Pancreas (tissue), 10 donors: Measurements from ENCODE around the gene FCN1. TPM values are rescaled to one million over a fixed set of nuclear protein-coding genes. Genes with fewer than 3 reads are reported as not detected.

Source experiments
- ATAC-seq, 4 donors: fragments of 200-7000 bp; cut with Tn5 transposase; one replicate each; pipeline versions ENCODE4 v1.8.0 to v1.9.1; 2020; ENCODE audit warnings: mild to moderate bottlenecking in 4 of 4, moderate library complexity in 4 of 4
- DNase-seq, 6 donors: peaks; one replicate each; pipeline ENCODE4 v3.0.0-alpha.2; 2020
- FAIRE-seq: peaks from 2 replicates; lab custom pipeline; 2012; peaks lifted over from hg19 to GRCh38; lab: Jason Lieb, UNC
- H3K27ac ChIP-seq, 4 donors: fragments of 200-600 bp; sonication (generic); 1 replicate in 3 of 4; 2 replicates in 1 of 4; pipeline versions ENCODE4 v1.5.0 to v1.8.0; 2020
- H3K27me3 ChIP-seq, 4 donors: fragments of 200-600 bp; one replicate each; pipeline ENCODE4 v1.8.0; 2021
- H3K36me3 ChIP-seq, 3 donors: fragments of 200-600 bp; sonication (generic) in 1 of 3; one replicate each; pipeline versions ENCODE4 v1.5.0 to v1.8.0; 2020 to 2021
- H3K4me1 ChIP-seq, 3 donors: fragments of 200-600 bp; one replicate each; pipeline ENCODE4 v1.8.0; 2021
- H3K4me3 ChIP-seq, 4 donors: fragments of 200-600 bp; sonication (generic) in 2 of 4; one replicate each; pipeline versions ENCODE4 v1.5.0 to v1.8.0; 2020 to 2021
- H3K9me3 ChIP-seq, 4 donors: fragments of 200-600 bp; one replicate each; pipeline ENCODE4 v1.8.0; 2021
- WGBS, 2 donors: extraction: QIAGEN DNeasy Blood & Tissue Kit; methylation state at CpG; one replicate each; pipeline ENCODE4 v1.1.7; 2013; 5-methylcytosine and 5-hydroxymethylcytosine counted together
- intact Hi-C, 3 donors: fragments of 100-400 bp; cut with DNase I; formaldehyde crosslinking; loops; one replicate each; pipeline versions ENCODE4 v1.11.1 to v1.14.2; 2022
- polyA plus RNA-seq, 2 donors: library from polyadenylated mRNA; stranded (reverse); fragments of 200-250 nt; gene quantifications; one replicate each; pipeline ENCODE4 v1.2.3, GENCODE V29; 2013
- total RNA-seq, 6 donors: library from RNA; stranded (reverse); fragmentation: NEBNext Ultra II Directional in 4 of 6; extraction: Animal tissue kit (Norgen Biotek cat#: 25700) in 4 of 6; gene quantifications; one replicate each; pipeline versions ENCODE4 v1.2.1 to v1.2.4, GENCODE V29; 2021 to 2023
- TF ChIP-seq, protein P1 (sequence below), 4 donors: fragments of 200-600 bp; sonication (generic) in 3 of 4; IDR thresholded peaks; one replicate each; pipeline versions ENCODE4 v1.5.0 to v1.8.0; 2021; ENCODE audit warnings: antibody characterized with exemption in 4 of 4
- donor health status: healthy with polysubstance abuse.
- donor health status: DM: no; HTN: no; CAD: no; lungs with moderate emphysema.
- donor health status: DM: no; HTN: no; CAD: no.
- donor health status: control.
- donor health status: control.
- donor health status: Bipolar disorder and iron deficiency.
- donor health status: DM: yes; HTN: yes; CAD: no.
- donor health status: DM: no; HTN: no; CAD: no.
- donor health status: DM: no; HTN: no; CAD: no.
- donor health status: DM: yes; HTN: yes; CAD: no.

The FCN1 gene
- total and polyA plus RNA-seq, 8 donors = 0.32 to 6.2 (median 1.0) TPM

DNA sequence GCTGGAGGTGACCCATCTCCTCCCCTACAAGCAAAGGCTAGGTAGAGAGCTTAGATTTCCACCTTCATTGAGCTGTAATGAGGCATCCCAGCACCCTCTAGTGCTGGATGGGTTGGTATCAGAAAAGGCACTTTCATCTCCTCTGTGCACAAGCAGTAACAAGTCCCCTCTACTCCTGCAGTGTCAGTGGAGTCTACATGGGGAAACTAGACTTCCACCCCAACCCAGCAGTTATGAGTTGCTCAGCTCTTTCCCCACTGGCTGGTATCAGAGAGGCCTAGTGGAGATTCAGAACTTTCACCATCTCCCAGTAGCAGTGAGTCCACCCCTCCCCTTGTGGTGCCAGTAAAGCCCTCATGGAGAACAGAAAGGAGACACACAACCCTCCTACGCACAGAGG is 17.9 kb downstream of the FCN1 start:
- no peak overlapping the region for H3K4me3 ChIP-seq
- no peaks in the 10 kb centered on the region for H3K9me3 ChIP-seq
- ATAC-seq (no peak), FAIRE-seq (no peak), DNase-seq (peak in 1 of 6 donors; percentile 0)
- H3K27me3 ChIP-seq = no peaks in the 10 kb centered on the region
- WGBS, 2 donors = 78 to 100% methylated on average over 1 of the region's 1 CpG
- intact Hi-C loops = no loop called here
- TF ChIP-seq, protein P1, sequence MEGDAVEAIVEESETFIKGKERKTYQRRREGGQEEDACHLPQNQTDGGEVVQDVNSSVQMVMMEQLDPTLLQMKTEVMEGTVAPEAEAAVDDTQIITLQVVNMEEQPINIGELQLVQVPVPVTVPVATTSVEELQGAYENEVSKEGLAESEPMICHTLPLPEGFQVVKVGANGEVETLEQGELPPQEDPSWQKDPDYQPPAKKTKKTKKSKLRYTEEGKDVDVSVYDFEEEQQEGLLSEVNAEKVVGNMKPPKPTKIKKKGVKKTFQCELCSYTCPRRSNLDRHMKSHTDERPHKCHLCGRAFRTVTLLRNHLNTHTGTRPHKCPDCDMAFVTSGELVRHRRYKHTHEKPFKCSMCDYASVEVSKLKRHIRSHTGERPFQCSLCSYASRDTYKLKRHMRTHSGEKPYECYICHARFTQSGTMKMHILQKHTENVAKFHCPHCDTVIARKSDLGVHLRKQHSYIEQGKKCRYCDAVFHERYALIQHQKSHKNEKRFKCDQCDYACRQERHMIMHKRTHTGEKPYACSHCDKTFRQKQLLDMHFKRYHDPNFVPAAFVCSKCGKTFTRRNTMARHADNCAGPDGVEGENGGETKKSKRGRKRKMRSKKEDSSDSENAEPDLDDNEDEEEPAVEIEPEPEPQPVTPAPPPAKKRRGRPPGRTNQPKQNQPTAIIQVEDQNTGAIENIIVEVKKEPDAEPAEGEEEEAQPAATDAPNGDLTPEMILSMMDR (IDR thresholded peaks at IDR 0.05) = no peak
- no peaks in the 10 kb centered on the region for H3K36me3 ChIP-seq
- no peak overlapping the region for H3K27ac ChIP-seq
- H3K4me1 ChIP-seq = no peaks in the 10 kb centered on the region

DNA sequence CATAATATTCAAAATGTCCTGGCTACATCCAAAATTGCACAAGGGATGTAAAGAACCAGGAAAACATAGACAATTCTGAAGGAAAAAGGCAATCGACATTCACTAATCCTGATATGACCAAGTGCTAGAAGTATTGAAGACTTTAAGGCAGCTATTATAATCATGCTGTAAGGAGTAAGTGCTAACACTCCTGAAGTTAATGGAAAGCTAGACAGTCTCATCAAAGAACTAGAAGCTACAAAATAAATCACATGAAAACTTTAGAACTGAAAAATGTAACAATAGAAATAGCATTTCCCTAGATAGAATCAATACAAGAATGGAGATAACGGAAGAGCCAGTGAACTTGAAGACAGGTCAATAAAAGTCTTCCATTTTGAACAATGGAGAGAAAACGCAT is 18.5 kb downstream of the FCN1 start:
- ATAC-seq (no peak), DNase-seq (no peak), FAIRE-seq (no peak)
- Histone ChIP-seq H3K4me1 (no peaks in the 10 kb centered on the region), H3K4me3 (no peak overlapping the region), H3K27me3 (no peaks in the 10 kb centered on the region), H3K27ac (no peak overlapping the region), H3K9me3 (no peaks in the 10 kb centered on the region), H3K36me3 (no peaks in the 10 kb centered on the region)
- intact Hi-C loops = no loop called here
- TF ChIP-seq, protein P1 (IDR thresholded peaks at IDR 0.05) = no peak
- WGBS, 2 donors = 61 to 77% methylated on average over 3 of the region's 3 CpGs

DNA sequence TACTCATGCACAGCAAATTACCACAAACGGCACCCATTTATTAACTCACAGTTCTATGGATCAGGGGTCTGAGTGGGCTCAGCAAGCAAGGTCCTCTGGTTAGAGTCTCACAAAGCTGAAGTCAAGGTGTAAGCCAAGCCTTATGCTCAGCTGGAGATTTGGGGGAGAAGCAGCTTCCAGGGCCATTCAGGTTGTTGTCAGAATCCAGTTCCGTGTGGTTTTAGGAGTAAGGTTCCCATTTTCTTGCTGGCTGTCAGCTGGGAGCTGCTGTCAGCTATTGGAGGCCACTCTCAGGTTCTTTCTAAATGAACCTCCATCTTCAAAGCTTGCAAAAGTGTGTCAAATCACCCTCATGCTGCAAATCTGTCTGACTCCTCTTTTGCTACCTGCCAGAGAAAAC is 19.4 kb downstream of the FCN1 start:
- H3K36me3 ChIP-seq = no peaks in the 10 kb centered on the region
- no peaks in the 10 kb centered on the region for H3K9me3 ChIP-seq
- no peaks in the 10 kb centered on the region for H3K27me3 ChIP-seq
- FAIRE-seq (no peak), ATAC-seq (no peak), DNase-seq (no peak)
- TF ChIP-seq, protein P1 (IDR thresholded peaks at IDR 0.05) = no peak
- intact Hi-C loops = no loop called here
- 29 to 34% methylated on average over 2 of the region's 2 CpGs for WGBS, 2 donors
- no peaks in the 10 kb centered on the region for H3K4me1 ChIP-seq
- no peak overlapping the region for H3K27ac ChIP-seq
- H3K4me3 ChIP-seq = no peak overlapping the region

DNA sequence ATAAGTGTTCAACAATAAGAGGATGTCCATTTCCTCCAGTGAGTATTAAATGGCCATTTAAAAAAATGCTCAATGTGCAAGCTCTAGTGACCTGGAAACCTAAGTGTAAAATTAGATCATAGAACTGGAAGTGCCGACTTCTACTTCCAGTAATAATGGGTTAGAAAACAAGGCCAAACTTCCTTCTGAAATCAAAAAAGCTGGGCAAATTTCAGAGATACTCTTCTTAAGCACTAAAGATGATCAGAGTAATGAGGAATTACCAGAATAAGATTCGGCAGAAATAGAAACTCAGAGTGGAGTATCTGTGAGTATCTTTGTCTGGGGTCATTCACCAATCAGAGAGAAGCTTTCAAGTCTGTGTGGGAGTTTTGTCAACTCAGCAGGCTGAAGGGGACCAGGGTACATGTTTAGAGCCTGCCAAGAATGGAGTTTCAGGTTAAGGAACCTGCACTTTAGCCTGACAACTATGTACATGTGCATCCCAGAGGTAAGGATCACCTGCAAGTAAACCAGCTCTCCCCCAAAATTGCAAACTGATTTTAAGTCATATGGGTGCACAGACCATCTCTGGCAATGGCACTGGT is 20.0 kb downstream of the FCN1 start:
- H3K4me3 ChIP-seq = no peak overlapping the region
- H3K36me3 ChIP-seq = no peaks in the 10 kb centered on the region
- H3K27ac ChIP-seq = no peak overlapping the region
- intact Hi-C loops = no loop called here
- TF ChIP-seq, protein P1 (IDR thresholded peaks at IDR 0.05) = no peak
- H3K9me3 ChIP-seq = no peaks in the 10 kb centered on the region
- H3K27me3 ChIP-seq = no peaks in the 10 kb centered on the region
- H3K4me1 ChIP-seq = no peaks in the 10 kb centered on the region
- no peak for ATAC-seq
- DNase-seq = no peak
- WGBS, 2 donors = 56 to 68% methylated on average over 2 of the region's 2 CpGs
- FAIRE-seq = no peak

DNA sequence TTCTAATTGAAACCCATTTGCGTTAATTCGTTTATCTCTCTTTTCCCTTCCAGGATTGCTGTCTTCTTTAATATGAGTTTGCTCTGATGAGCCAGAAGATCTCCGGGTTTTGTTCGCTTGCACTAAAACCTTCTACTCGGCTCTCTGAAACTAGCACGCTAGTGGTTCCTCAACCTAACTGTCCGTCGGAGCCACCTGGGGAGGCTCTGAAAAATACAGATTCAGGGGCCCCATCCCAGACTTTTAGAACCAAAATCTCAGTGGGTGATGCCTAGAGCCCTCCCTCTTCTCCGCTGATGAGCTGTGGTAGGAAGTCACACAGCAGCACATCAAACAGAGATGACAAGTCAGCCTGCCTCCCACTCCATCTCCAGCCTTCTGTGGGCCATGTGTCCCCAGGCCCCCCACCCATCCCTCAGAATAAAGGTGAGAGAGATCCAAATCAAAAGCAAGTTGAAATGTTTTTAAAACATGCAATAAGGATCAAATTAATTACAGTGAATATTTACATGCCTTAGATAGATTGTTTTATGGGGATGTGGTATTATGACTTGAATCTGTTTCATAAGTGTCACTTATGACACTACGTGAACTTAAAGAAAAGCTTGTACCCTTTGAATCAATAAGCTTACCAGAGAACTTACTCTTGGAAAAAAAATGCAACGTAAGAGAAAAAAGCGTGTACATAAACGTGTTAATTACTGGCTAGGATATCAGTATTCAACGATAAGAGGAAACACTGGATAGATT is 20.7 kb downstream of the FCN1 start:
- Histone ChIP-seq H3K4me1 (no peaks in the 10 kb centered on the region), H3K27me3 (no peaks in the 10 kb centered on the region), H3K9me3 (no peaks in the 10 kb centered on the region), H3K36me3 (no peaks in the 10 kb centered on the region), H3K4me3 (no peak overlapping the region), H3K27ac (no peak overlapping the region)
- TF ChIP-seq, protein P1 (IDR thresholded peaks at IDR 0.05) = no peak
- WGBS, 2 donors = 68 to 81% methylated on average over 14 of the region's 14 CpGs
- FAIRE-seq = no peak
- intact Hi-C loops = no loop called here
- no peak for DNase-seq
- no peak for ATAC-seq
